T-cell (primary cell): ENCODE data around the gene IGSF5. TPM values are rescaled to one million over a fixed set of nuclear protein-coding genes. Genes with fewer than 3 reads are reported as not detected.

ENCODE experiments used
- ATAC-seq, 4 experiments: fragments of 200-7000 bp in 3 of 4; fragments of 150-1000 bp in 1 of 4; cut with Tn5 transposase; replicated peaks in 1 of 4; 1 replicate in 3 of 4; 2 replicates in 1 of 4; pipeline ENCODE4 v1.10.0; 2021; ENCODE audit warnings: moderate library complexity in 3 of 4, mild to moderate bottlenecking in 2 of 4, moderate number of reproducible peaks in 1 of 4
- CTCF ChIA-PET, 2 donors: fragments of 300-600 bp; sonication (Branson Sonifier 250); formaldehyde crosslinking; loops; one replicate each; lab custom pipeline; 2022; ENCODE audit warnings: antibody characterized with exemption in 2 of 2; lab: Charles Lee
- POLR2A ChIA-PET, 2 donors: fragments of 300-600 bp; sonication (Branson Sonifier 250); formaldehyde crosslinking; loops; one replicate each; lab custom pipeline; 2022; ENCODE audit warnings: antibody characterized with exemption in 2 of 2; lab: Charles Lee
- DNase-seq, 35 experiments: peaks; one replicate each; pipeline versions ENCODE4 v3.0.0 to v3.0.0-alpha.2; 2013 to 2023
- H3K27ac ChIP-seq: one replicate; pipeline ENCODE4 v1.5.1; 2013; ENCODE audit warnings: low read length
- H3K27me3 ChIP-seq, 2 experiments: replicated peaks in 1 of 2; 1 replicate in 1 of 2; 2 replicates in 1 of 2; pipeline versions ENCODE4 v1.6.1 to v1.7.0; 2013; ENCODE audit warnings: low read length in 1 of 2, mixed read lengths in 1 of 2; ENCODE audit not compliant: control insufficient read depth in 2 of 2, insufficient read depth in 2 of 2; ENCODE audit errors: extremely low read depth in 1 of 2
- H3K36me3 ChIP-seq, 2 donors: 1 replicate in 1 of 2; 2 replicates in 1 of 2; pipeline versions ENCODE4 v1.6.1 to v1.7.0; 2013; ENCODE audit warnings: low read length in 1 of 2; ENCODE audit not compliant: control insufficient read depth in 2 of 2, insufficient read depth in 1 of 2; ENCODE audit errors: extremely low read depth in 1 of 2
- H3K4me1 ChIP-seq, 2 experiments: 1 replicate in 1 of 2; 2 replicates in 1 of 2; pipeline versions ENCODE4 v1.6.1 to v1.7.0; 2013; ENCODE audit warnings: low read length in 2 of 2, mixed read lengths in 1 of 2; ENCODE audit not compliant: insufficient read depth in 2 of 2, control insufficient read depth in 1 of 2; ENCODE audit errors: extremely low read depth in 1 of 2
- H3K4me3 ChIP-seq, 2 donors: 1 replicate in 1 of 2; 2 replicates in 1 of 2; pipeline versions ENCODE4 v1.5.1 to v1.7.0; 2013; ENCODE audit warnings: mild to moderate bottlenecking in 2 of 2, low read length in 1 of 2, moderate library complexity in 1 of 2; ENCODE audit not compliant: control insufficient read depth in 1 of 2; ENCODE audit errors: extremely low read depth in 1 of 2
- H3K9me3 ChIP-seq: 2 replicates; pipeline ENCODE4 v1.7.0; 2013
- H3K27ac Mint-ChIP-seq, 2 donors: one replicate each; pipeline ENCODE4 v1.8.0; 2020 to 2021; ENCODE audit warnings: mild to moderate bottlenecking in 2 of 2, mixed read lengths in 2 of 2
- H3K27me3 Mint-ChIP-seq, 2 donors: one replicate each; pipeline ENCODE4 v1.8.0; 2021 to 2022; ENCODE audit warnings: mixed read lengths in 2 of 2
- H3K36me3 Mint-ChIP-seq: one replicate; pipeline ENCODE4 v1.8.0; 2021; ENCODE audit warnings: mixed read lengths
- H3K4me1 Mint-ChIP-seq, 3 donors: one replicate each; pipeline ENCODE4 v1.8.0; 2020 to 2022; ENCODE audit warnings: mixed read lengths in 3 of 3, mild to moderate bottlenecking in 1 of 3
- H3K4me3 Mint-ChIP-seq, 3 donors: one replicate each; pipeline ENCODE4 v1.8.0; 2020 to 2022; ENCODE audit warnings: mild to moderate bottlenecking in 3 of 3, mixed read lengths in 3 of 3, moderate library complexity in 3 of 3
- H3K9me3 Mint-ChIP-seq, 3 donors: one replicate each; pipeline ENCODE4 v1.8.0; 2020 to 2022; ENCODE audit warnings: mixed read lengths in 3 of 3
- WGBS: methylation state at CpG from one replicate; pipeline ENCODE4 v1.1.5; 2013; ENCODE audit warnings: missing lambda C conversion rate; ENCODE audit not compliant: insufficient coverage; 5-methylcytosine and 5-hydroxymethylcytosine counted together
- total RNA-seq, 35 experiments: library from RNA in 6 of 35; stranded (reverse) in 6 of 35; fragments of 120-200 nt in 1 of 35; gene quantifications; one replicate each; pipeline versions ENCODE4 v1.2.1 to v1.2.4 and lab custom pipeline; 2013 to 2026

Gene IGSF5
- total RNA-seq, 5 donors from 2014 or later (not counting 1 experiment from before 2014, with no cell fraction given): not detected

DNA sequence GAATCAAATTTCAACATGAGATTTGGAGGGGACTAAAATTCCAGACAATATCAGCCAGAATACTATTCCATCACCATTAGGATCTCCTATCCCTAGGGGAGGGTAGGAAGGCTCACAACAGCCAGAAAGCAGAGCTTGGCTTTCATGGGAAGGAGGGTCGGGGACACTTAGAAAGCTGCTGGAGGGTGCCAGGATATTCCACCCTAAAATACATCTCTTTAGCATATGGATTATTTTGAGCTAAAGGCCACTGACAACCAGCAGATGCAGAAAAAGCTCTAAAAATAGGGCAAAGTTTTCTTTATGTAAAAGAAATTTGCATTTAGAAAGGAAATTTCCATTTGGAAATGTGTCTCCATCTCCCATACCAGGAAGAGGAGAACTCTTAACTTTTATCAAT is 68.0 kb downstream of the IGSF5 start:
- POLR2A ChIA-PET: no interaction called here
- Histone ChIP-seq H3K9me3 (no peaks in the 10 kb centered on the region), H3K4me1 (no peaks in the 10 kb centered on the region), H3K27me3 (no peaks in the 10 kb centered on the region), H3K4me3 (no peak overlapping the region), H3K36me3 (no peaks in the 10 kb centered on the region), H3K27ac (no peak overlapping the region)
- H3K4me3 Mint-ChIP-seq: no peak overlapping the region
- CTCF ChIA-PET: no interaction called here
- no peaks in the 10 kb centered on the region for H3K4me1 Mint-ChIP-seq
- DNase-seq (no peak), ATAC-seq (no peak)
- H3K27me3 Mint-ChIP-seq: no peaks in the 10 kb centered on the region
- H3K27ac Mint-ChIP-seq: no peak overlapping the region
- WGBS: no CpG with 5 or more reads among the region's 1 CpG
- no peaks in the 10 kb centered on the region for H3K9me3 Mint-ChIP-seq
- H3K36me3 Mint-ChIP-seq: no peaks in the 10 kb centered on the region

DNA sequence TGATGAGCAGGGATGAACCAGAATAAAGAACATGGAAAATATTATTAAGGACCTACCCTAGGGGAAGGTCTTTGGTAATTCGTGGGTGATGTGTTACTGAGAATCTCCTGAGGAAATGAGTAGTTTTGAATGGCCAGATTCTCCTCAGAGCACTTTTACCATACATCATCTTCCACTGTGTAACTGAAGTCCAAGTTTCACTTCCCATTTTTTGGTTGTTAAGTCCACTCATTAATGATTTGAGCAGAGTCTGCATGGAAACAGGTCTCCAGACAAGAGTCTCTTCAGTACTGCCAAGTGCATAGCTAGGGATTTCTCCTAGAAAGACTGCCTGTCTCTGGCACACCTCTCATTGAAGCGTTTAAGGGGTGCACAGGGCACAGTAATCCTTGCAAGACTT is 73.6 kb downstream of the IGSF5 start:
- Mint-ChIP-seq H3K4me1 (no peaks in the 10 kb centered on the region), H3K27ac (no peak overlapping the region), H3K9me3 (peaks cover 0 to 4% (median 0%) of the 10 kb centered on the region in 3 donors), H3K27me3 (no peaks in the 10 kb centered on the region), H3K4me3 (no peak overlapping the region), H3K36me3 (no peaks in the 10 kb centered on the region)
- DNase-seq (no peak), ATAC-seq (no peak)
- 60% methylated on average over 1 of the region's 2 CpGs for WGBS
- Histone ChIP-seq H3K4me1 (no peaks in the 10 kb centered on the region), H3K9me3 (no peaks in the 10 kb centered on the region), H3K27me3 (no peaks in the 10 kb centered on the region), H3K4me3 (no peak overlapping the region), H3K27ac (no peak overlapping the region), H3K36me3 (no peaks in the 10 kb centered on the region)
- ChIA-PET POLR2A (no interaction called here), CTCF (no interaction called here)

DNA sequence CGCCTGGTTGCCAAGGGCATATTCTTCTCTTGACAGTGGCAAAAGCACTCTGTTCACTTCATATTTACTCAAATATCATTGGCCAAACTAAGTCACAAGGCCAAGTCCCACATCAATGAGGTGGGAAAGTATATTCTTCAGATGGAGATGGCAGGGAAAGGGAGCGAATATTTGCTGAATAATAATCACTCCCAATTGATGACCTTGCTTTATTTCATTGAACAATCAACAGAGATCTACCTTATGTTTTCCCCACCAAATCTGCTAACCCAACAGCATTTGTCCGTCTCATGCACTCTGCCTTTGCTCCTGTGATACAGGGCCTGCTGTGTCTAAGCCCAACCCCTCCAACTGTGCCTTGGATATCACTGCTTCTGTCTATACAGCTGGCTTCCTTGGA is 77.1 kb downstream of the IGSF5 start:
- Mint-ChIP-seq H3K27ac (no peak overlapping the region), H3K9me3 (peaks cover 5 to 11% (median 10%) of the 10 kb centered on the region in 3 donors), H3K4me1 (no peaks in the 10 kb centered on the region), H3K4me3 (no peak overlapping the region), H3K27me3 (peaks cover 4 to 6% of the 10 kb centered on the region in 2 donors), H3K36me3 (no peaks in the 10 kb centered on the region)
- ATAC-seq: no peak
- Histone ChIP-seq H3K4me3 (no peak overlapping the region), H3K36me3 (no peaks in the 10 kb centered on the region), H3K9me3 (no peaks in the 10 kb centered on the region), H3K27ac (no peak overlapping the region), H3K4me1 (no peaks in the 10 kb centered on the region), H3K27me3 (no peaks in the 10 kb centered on the region)
- WGBS: 73% methylated on average over 1 of the region's 3 CpGs
- CTCF ChIA-PET: no interaction called here
- POLR2A ChIA-PET: no interaction called here
- DNase-seq: no peak

DNA sequence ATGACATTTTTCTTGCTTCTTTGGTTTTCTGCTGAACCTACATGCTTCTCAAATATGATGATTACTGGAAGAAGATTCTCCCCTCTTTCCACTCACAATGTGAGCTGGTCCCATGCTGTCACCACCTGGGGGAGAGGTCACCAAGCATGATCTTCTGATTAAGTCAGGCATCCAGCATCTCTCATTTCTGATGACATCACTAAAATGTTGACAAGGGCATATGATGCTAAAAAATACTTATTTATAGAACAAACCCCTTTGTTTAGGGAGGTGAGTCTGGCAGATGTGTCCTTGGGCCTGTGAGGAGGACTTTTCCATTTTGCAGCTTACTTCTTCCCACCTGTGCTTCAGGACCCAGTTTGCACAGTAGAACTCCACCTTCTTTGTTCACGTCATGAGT is 80.3 kb downstream of the IGSF5 start:
- ChIA-PET POLR2A (no interaction called here), CTCF (no interaction called here)

DNA sequence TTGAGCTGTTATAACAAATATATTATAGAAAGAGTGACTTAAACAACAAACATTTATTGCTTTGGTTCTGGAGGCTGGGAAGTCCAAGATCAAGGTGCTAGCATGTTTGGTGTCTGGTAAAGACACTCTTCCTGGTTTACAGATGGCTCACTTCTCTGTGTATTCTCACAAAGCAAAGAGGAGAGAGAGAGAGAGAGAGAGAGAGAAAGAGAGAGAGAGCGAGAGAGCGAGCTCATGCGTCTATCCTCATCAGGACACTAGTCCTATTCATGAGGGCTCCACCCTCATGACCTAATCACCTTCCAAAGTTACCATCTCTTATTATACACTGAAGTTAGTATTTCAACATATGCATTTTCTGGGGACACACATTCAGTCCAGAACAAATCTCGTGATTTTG is 89.6 kb downstream of the IGSF5 start:
- DNase-seq (no peak), ATAC-seq (no peak)
- CTCF ChIA-PET: no interaction called here
- H3K36me3 ChIP-seq: no peaks in the 10 kb centered on the region
- POLR2A ChIA-PET: no interaction called here
- H3K9me3 ChIP-seq: no peaks in the 10 kb centered on the region
- H3K27ac ChIP-seq: no peak overlapping the region
- no peaks in the 10 kb centered on the region for H3K4me1 ChIP-seq
- WGBS: no CpG with 5 or more reads among the region's 4 CpGs
- H3K27me3 ChIP-seq: no peaks in the 10 kb centered on the region
- Mint-ChIP-seq H3K27ac (no peak overlapping the region), H3K4me1 (no peaks in the 10 kb centered on the region), H3K36me3 (no peaks in the 10 kb centered on the region), H3K9me3 (peaks cover 0 to 8% (median 0%) of the 10 kb centered on the region in 3 donors), H3K27me3 (peaks cover 0 to 10% of the 10 kb centered on the region in 2 donors), H3K4me3 (no peak overlapping the region)
- H3K4me3 ChIP-seq: no peak overlapping the region

More for the DNA sequence above, 80.3 kb downstream of the IGSF5 start:
- Mint-ChIP-seq H3K27me3 (peaks cover 4 to 8% of the 10 kb centered on the region in 2 donors), H3K36me3 (no peaks in the 10 kb centered on the region), H3K4me1 (no peaks in the 10 kb centered on the region), H3K27ac (no peak overlapping the region), H3K9me3 (peaks cover 10 to 14% (median 13%) of the 10 kb centered on the region in 3 donors), H3K4me3 (no peak overlapping the region)
- Histone ChIP-seq H3K9me3 (no peaks in the 10 kb centered on the region), H3K36me3 (no peaks in the 10 kb centered on the region), H3K4me3 (no peak overlapping the region), H3K27me3 (no peaks in the 10 kb centered on the region), H3K27ac (no peak overlapping the region), H3K4me1 (no peaks in the 10 kb centered on the region)
- WGBS: 100% methylated on average over 1 of the region's 1 CpG
- ATAC-seq (no peak), DNase-seq (no peak)

DNA sequence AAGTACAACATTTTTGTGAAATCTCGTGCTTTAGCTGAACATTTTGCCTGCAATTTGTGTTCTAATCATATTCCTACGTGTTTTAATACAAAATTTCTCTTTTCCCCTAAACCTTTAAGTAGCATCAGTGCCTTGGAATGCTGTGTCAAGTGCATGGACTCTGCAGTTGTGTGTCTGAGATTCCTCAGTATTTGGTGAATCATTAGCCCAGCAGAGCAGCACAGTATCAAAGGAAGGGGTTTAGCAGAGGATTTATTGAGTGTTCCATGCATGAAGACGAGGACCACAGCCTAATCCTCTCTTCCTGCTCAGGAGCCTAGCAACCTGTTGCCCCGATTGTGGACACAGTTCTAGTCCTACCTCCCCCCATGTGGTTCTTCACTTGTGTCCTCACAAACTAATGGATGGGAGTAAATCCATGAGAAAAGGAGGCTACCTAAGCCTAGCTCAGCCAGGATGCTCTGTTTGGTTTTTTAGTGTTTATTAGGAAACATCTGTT is 92.9 kb downstream of the IGSF5 start:
- no peak overlapping the region for H3K27ac Mint-ChIP-seq
- no peak overlapping the region for H3K27ac ChIP-seq
- 0% methylated on average over 2 of the region's 4 CpGs for WGBS
- H3K27me3 ChIP-seq: no peaks in the 10 kb centered on the region
- POLR2A ChIA-PET: no interaction called here
- no peaks in the 10 kb centered on the region for H3K36me3 Mint-ChIP-seq
- H3K4me3 ChIP-seq: no peak overlapping the region
- H3K9me3 Mint-ChIP-seq: peaks cover 0 to 12% (median 0%) of the 10 kb centered on the region in 3 donors
- ATAC-seq (no peak), DNase-seq (no peak)
- peaks cover 0 to 12% of the 10 kb centered on the region in 2 donors for H3K27me3 Mint-ChIP-seq
- no peaks in the 10 kb centered on the region for H3K9me3 ChIP-seq
- H3K4me3 Mint-ChIP-seq: no peak overlapping the region
- H3K4me1 ChIP-seq: no peaks in the 10 kb centered on the region
- no peaks in the 10 kb centered on the region for H3K4me1 Mint-ChIP-seq
- CTCF ChIA-PET: no interaction called here
- no peaks in the 10 kb centered on the region for H3K36me3 ChIP-seq
